Ishikawa (cell line): Measurements from ENCODE around the gene NOP58.

Source experiments
- CEBPB ChIP-seq: IDR thresholded peaks from 2 replicates; pipeline ENCODE4 v1.6.1; 2012
- CREB1 ChIP-seq: IDR thresholded peaks from 2 replicates; pipeline ENCODE4 v1.6.1; 2012; ENCODE audit warnings: low read depth
- EGR1 ChIP-seq: IDR thresholded peaks from 2 replicates; pipeline ENCODE4 v1.6.1; 2012
- EP300 ChIP-seq: IDR thresholded peaks from 2 replicates; pipeline ENCODE4 v1.6.1; 2012; ENCODE audit warnings: borderline replicate concordance
- FOXM1 ChIP-seq: IDR thresholded peaks from 2 replicates; pipeline ENCODE4 v1.6.1; 2012; ENCODE audit warnings: low read depth, borderline replicate concordance
- NFIC ChIP-seq: IDR thresholded peaks from 2 replicates; pipeline ENCODE4 v1.6.1; 2012
- RAD21 ChIP-seq: IDR thresholded peaks from 2 replicates; pipeline ENCODE4 v1.6.1; 2012; ENCODE audit warnings: low read depth
- TAF1 ChIP-seq: IDR thresholded peaks from 2 replicates; pipeline ENCODE4 v1.6.1; 2012; ENCODE audit warnings: low read depth, mild to moderate bottlenecking
- TCF12 ChIP-seq: IDR thresholded peaks from 2 replicates; pipeline ENCODE4 v1.6.1; 2012; ENCODE audit warnings: low read depth
- TEAD4 ChIP-seq: IDR thresholded peaks from 2 replicates; pipeline ENCODE4 v1.6.1; 2012
- YY1 ChIP-seq: IDR thresholded peaks from 2 replicates; pipeline ENCODE4 v1.6.1; 2012; ENCODE audit warnings: low read depth
- ZBTB7A ChIP-seq: IDR thresholded peaks from 2 replicates; pipeline ENCODE4 v1.6.1; 2012; ENCODE audit warnings: low read depth
- TF ChIP-seq, protein P1 (sequence below): IDR thresholded peaks from 2 replicates; pipeline ENCODE4 v1.6.1; 2012; ENCODE audit warnings: low read depth, mild to moderate bottlenecking
- TF ChIP-seq, protein P2 (sequence below): IDR thresholded peaks from 2 replicates; pipeline ENCODE4 v1.6.1; 2012
- TF ChIP-seq, protein P3 (sequence below): IDR thresholded peaks from 2 replicates; pipeline ENCODE4 v1.6.1; 2012

The NOP58 gene

DNA sequence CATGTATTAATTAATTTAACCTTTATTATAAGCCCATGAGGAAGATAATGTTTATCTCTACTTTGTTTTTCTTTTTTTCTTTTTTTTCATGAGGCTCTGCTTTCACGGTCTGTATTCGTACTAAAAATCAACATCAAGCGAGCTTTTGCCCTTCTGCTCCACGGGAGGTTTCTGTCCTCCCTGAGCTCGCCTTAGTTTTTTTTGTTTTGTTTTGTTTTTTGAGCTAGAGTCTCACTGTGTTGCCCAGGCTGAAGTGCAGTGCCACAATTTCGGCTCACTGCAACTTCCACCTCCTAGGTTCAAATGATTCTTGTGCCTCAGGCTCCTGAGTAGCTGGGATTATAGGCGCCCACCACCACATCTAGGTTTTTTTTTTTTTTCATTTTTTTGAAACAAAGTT is 80.6 kb downstream of the NOP58 start:
- TF ChIP-seq ZBTB7A (no peak), EP300 (no peak), NFIC (no peak), FOXM1 (no peak), YY1 (no peak), TAF1 (no peak), TEAD4 (no peak), RAD21 (no peak), CREB1 (no peak), EGR1 (no peak), TCF12 (no peak), CEBPB (no peak)
- TF ChIP-seq, protein P1, sequence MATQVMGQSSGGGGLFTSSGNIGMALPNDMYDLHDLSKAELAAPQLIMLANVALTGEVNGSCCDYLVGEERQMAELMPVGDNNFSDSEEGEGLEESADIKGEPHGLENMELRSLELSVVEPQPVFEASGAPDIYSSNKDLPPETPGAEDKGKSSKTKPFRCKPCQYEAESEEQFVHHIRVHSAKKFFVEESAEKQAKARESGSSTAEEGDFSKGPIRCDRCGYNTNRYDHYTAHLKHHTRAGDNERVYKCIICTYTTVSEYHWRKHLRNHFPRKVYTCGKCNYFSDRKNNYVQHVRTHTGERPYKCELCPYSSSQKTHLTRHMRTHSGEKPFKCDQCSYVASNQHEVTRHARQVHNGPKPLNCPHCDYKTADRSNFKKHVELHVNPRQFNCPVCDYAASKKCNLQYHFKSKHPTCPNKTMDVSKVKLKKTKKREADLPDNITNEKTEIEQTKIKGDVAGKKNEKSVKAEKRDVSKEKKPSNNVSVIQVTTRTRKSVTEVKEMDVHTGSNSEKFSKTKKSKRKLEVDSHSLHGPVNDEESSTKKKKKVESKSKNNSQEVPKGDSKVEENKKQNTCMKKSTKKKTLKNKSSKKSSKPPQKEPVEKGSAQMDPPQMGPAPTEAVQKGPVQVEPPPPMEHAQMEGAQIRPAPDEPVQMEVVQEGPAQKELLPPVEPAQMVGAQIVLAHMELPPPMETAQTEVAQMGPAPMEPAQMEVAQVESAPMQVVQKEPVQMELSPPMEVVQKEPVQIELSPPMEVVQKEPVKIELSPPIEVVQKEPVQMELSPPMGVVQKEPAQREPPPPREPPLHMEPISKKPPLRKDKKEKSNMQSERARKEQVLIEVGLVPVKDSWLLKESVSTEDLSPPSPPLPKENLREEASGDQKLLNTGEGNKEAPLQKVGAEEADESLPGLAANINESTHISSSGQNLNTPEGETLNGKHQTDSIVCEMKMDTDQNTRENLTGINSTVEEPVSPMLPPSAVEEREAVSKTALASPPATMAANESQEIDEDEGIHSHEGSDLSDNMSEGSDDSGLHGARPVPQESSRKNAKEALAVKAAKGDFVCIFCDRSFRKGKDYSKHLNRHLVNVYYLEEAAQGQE: no peak
- TF ChIP-seq, protein P2, sequence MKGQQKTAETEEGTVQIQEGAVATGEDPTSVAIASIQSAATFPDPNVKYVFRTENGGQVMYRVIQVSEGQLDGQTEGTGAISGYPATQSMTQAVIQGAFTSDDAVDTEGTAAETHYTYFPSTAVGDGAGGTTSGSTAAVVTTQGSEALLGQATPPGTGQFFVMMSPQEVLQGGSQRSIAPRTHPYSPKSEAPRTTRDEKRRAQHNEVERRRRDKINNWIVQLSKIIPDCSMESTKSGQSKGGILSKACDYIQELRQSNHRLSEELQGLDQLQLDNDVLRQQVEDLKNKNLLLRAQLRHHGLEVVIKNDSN: no peak
- TF ChIP-seq, protein P3, sequence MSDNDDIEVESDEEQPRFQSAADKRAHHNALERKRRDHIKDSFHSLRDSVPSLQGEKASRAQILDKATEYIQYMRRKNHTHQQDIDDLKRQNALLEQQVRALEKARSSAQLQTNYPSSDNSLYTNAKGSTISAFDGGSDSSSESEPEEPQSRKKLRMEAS: no peak
